NCI-H2227 (cell line): ENCODE measurements around the gene NUDT16L1.
A peak's percentile ranks its signal among the peaks of the same experiment; 100 is the strongest.

Source experiments
- DNase-seq: peaks from one replicate; lab custom pipeline; 2025; ENCODE audit not compliant: unreplicated experiment; lab: John Stamatoyannopoulos, UW

The NUDT16L1 gene

DNA sequence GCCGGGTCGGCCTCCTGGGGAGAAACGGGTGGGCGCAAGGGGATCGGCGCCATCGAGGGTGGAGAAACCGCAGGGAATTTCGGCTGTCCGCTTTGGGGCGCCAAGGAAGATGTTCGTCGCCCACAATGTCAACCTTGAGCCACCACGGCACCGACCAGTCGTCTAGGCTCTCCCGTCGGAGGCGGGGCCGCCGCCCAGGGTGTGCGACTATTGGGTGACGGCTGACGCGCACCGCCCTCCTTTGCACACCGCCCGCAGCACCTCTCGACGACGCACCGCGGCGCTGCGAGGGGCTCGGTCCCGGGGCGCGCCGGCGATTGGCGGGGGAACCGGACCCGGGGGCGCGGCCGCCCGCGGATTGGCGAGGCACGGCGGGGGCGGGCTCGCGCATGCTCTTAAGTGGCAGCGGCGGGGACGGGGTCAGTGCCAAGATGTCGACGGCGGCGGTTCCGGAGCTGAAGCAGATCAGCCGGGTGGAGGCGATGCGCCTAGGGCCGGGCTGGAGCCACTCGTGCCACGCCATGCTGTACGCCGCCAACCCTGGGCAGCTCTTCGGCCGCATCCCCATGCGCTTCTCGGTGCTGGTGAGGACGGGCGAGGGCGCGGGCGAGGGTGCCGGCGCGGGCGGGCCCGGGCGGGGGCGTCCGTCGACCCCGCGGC, at the start of gene NUDT16L1:
TSS of gene NUDT16L1 (plus strand) at position 267 of the 660 bp plus-strand sequence. CDS start at position 432, 165 bp downstream.
- peak; percentile 99 for DNase-seq

DNA sequence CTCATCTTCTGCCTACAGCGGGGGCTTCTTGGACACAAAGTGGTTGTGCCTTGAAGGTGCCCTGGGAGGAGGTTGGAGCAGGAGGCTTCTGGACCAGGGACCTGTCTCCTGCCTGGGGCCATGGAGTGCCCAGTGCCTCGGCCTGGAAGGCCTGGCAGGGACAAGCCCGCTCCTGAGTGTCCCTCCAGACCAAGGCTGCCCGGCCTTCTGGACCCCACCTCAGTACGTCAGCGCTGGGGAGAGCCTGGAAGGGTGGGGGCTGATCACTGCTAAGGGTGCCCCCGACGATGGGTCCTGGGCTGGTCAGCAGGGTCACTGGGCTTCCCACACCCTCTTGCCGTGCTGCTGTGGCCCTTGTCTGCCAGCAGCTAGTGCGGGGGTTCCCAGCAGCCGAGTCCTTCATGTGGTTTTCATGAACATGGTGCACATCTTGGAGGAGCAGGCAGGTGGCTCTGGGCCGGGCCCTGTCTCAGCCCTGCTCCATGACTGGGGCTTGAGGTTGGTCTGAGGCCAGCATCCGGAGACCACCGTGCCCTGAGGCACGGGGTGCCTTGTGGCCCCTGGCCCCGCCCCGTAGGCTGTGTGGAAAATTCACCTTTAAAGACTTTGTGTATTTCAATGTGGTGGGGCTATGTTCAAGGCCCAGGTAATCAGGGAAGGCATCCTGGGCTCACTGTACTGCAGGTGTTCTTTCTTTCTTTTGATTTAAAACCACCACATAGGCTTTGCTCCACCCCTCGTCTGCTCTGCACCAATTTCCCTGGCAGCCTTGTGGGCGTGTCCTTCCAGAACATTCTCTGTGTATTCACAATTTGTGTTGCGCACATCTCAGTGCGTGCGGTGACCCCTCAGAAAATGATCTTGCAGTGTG, 46.4 kb upstream of the NUDT16L1 start:
- DNase-seq, result no peak

DNA sequence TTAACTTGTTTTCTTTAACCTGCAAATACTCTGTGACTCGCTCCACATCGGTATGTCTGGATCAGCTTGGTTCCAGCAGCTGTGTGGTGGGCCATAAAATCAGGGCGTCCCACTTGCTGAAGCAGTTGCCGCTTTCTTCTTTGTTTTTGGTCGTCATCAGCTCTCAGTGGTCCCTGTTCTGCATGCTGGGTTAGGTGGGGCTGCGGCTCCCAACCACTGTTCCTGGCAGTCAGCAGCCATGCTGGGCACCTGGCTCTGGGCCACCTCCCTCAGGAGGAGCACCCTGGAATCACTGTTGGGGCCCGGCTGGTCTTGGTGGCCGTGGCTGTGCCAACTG, 45.8 kb upstream of the NUDT16L1 start:
- no peak for DNase-seq

DNA sequence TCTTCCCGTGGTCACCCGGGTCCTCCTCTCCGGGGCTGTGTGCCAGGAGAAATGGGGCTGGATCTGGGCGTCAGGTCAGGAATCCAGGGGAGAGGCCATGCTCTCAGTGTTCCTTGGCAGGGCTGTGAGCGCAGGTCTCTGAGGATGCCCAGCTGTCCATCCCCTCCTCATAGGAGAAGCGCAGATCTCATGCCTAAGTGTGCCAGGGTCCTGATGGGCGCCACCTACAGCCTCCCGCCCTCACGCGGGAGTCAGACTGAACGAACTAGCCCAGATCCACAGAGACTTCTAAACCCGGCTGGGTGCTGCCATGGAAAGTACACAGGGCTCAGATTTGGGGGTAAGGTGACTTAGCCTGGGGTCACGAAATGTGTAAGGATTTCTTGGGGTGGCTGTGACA, 44.4 kb upstream of the NUDT16L1 start:
- DNase-seq, result no peak

DNA sequence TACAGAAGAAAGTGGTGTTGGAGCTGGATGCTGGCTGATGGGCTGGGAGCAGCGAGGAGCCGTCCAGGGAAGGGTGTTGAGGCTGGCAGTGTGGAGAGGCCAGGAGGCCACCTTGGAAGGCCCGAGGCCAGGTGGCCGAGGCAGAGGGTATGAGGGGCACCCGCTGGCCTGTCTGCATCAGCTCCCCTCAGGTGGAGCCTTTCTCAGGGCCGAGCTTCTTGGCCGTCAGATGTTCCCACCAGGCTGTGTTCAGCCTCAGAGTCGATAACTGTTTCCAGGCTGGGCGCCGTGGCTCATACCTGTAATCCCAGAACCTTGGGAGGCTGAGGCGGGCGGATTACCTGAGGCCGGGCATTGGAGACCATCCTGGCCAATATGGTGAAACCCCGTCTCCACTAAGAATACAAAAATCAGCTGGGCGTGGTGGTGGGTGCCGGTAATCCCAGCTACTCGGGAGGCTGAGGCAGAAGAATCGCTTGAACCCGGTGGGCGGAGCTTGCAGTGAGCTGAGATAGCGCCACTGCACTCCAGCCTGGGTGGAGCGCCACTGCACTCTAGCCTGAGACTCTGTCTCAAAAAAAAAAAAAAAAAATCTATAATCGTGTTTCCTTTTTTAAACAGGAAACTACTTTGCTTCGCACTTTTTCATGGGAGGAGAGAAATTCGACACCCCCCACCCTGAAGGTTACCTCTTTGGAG, 43.5 kb upstream of the NUDT16L1 start:
- no peak for DNase-seq

DNA sequence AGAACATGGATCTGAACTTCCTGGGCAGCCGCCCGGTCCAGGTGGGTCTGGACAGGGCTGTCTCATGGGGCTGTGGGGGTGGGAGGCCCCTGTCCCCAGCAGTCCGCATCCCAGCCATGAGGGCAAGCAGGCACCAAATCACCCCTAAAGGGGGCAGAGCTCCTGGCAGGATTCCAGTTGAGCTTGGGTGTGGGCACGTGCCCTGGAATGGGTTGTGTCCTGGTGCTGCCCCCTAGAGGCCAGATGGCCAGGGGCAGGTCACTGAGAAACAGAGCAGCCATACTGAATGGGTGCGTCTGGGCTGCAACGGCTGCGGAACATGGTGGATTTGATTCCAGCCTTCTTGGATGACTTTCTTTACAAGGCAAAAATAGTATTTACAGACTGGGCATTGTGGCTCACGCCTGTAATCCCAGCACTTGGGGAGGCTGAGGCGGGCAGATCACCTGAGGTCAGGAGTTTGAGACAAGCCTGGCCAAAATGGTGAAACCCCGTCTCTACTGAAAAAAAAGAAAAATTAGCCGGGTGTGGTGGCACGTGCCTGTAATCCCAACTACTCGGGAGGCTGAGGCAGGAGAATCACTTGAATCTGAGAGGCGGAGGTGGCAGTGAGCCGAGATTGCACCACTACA, 42.8 kb upstream of the NUDT16L1 start:
- peak; percentile 69 for DNase-seq

DNA sequence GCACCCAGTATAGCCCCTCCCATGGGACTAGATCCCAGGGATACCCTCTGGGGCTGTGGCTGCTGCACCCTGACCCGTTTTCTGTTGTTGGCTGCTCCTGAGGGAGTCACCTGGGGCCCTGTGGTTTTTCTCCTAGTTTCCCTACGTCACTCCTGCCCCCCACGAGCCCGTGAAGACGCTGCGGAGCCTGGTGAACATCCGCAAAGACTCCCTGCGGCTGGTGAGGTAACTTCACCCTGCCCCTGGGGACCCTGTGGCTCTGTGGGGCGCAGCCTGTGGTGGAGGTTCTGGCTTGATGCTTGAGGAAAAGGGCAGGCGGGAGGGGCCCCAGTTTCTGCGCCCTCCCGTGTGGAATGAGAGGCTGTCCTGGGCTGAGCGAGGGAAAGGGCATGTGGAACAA, 41.5 kb upstream of the NUDT16L1 start:
- no peak for DNase-seq

DNA sequence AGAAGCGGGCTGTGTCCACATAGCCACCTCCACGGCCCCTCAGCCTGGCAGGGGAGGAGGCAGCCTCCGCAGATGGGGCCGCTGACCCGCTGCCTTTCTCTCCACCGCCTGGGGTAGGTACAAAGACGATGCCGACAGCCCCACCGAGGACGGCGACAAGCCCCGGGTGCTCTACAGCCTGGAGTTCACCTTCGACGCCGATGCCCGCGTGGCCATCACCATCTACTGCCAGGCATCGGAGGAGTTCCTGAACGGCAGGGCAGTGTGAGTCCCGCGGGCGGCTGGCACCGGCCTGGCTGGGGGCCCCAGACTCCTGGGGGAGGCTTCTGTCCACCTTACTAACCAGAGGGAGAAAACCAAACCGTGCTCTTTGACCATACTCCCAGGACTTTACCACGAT, 40.8 kb upstream of the NUDT16L1 start:
- no peak for DNase-seq

DNA sequence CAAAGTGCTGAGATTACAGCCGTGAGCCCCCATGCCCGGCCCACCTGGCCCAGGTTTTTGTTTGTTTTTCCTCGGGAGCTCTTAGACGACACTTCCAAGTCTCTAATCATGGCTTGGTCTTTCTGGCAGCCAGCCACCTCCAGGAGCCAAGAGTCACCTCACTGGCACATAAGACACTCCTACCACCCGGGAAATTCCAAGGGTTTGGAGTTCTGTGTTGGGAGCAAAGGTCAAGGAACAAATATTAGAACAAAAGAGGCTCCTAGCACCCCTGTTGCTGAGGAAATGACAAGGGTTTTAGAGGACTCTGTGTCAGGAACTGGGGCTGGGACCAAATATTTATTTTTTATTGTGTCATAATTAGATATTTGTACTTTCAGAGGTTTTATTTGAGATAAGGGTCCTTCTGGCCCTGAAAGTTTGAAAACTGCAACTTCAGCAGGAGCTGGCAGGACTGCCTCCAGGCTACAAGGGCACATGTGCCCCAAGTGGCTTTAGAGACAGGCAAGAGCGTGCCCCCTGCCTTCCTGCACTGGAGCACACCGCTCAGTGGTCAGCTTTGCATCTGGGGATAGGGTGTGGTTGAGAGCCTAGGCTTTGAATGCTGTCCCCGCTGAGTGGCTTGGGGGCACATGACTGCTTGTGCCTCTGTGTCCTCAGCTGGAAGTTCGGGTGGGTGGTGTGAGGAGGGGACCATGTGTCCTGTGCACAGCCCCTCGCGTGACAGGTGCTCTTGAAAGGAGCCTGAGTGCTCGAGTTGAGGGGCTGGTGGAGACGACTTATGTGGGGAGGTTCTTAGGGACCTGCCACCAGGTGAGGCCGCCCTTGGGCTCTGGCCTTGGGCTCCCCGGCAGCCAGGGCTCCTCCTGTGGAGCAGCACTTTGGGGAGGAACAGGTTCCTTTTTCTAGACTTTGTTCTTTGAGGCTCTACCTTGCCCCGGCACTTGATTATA, 39.1 kb upstream of the NUDT16L1 start:
- no peak for DNase-seq

DNA sequence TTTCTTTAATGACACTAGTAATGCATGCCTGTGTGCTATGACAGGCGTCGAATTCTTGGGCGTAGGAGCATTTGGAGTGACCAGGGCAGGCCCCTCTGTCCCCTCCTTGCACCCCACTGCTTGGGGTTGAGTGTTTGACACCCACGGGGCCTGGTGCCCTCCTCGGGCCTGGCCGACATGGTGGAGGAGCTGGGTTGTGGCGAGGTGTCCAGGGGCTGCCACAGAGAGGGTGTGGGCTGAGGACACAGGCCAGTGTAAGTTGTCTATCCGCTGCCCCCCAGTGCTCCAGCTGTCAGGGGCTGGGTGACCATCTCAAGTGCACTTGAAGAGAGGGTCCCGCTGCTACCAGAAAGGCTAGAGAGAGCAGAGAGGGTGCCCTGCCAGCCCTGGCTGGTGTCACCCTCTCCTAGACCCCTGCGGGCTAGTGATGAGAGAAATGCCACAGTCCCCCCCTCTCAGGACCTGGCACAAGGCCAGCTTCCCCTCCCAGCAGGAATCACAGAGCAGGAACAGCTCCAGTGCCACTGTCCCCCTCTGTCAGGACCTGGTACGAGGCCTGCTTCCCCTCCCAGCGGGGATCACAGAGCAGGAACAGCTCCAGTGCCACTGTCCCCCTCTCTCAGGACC, 38.3 kb upstream of the NUDT16L1 start:
- DNase-seq, result no peak

DNA sequence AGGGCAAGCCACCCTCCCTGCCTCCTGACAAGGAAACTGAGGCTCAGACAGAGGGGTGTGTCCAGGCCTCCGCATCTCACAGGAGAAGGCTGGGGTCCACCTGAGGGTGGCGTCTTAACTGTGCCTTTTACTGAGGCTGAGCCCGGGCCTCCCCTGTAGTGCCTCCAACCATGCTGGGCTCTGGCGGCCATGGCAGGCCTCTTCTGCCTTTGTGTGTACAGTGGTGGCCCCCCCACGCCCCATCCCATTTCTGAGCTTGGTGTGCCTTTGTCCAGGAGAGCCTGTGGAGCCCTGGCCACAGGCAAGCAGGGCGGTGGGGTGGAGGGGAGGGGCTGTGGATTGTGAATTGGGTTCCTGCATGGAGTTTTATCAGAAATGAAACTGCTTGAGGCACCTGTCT, 37.6 kb upstream of the NUDT16L1 start:
- no peak for DNase-seq

DNA sequence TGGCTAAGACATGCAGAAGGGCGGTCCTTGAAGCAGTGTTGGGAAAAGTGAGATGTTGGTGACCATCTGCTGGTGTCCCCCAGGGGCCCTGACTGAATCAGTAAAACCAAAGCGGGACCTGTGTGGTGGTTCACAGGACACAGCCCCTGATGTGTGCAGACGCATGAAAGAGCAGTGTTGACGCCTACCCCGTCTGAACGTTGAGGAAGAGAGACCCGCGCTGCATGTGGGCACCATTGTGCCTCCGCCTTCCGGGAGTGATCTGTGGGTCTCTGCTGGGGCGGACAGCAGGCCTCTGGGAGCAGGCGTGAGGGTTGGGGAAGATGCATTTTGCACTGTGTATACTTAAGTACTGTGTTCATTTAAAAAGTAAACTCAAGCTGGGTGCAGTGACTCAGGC, 37.1 kb upstream of the NUDT16L1 start:
- DNase-seq, result no peak

DNA sequence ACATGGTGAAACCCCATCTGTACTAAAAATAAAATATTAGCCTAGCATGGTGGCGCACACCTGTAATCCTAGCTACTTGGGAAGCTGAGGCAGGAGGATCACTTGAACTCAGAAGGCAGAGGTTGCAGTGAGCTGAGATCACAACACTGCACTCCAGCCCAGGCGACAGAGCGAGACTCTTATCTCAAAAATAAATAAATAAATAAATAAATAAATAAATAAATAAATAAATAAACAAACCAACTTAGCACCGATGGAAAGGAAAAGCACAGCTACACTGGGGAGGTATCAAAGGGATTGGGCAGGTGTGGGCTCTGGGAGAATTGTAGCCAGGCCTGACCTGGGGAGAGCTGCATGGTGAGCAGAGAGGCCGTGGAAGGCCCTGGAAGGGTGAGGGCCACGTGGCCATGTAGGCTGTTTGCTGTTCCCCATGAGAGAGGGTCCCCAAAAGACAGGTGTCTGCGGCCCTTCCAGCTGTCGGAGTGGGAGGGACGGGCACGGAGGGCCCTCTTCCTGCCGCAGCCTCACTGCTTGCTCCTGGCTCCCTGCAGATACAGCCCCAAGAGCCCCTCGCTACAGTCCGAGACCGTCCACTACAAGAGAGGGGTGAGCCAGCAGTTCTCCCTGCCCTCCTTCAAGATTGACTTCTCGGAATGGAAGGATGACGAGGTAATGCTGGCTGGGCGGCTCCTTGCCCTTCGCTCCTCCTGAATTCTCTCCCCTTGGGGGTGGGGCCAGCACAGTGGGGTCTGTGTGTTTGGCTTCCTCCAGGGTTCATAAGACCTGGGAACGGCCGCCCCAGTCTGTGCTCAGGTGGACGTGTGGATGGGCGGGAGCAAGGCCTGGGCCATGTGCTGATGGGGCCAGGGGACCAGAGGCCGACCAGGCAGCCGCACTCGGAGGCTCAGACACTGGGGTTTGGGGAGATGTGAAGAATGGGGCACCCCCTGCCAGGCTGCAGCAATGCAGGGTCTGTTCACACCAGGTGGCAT, 36.4 kb upstream of the NUDT16L1 start:
- no peak for DNase-seq

DNA sequence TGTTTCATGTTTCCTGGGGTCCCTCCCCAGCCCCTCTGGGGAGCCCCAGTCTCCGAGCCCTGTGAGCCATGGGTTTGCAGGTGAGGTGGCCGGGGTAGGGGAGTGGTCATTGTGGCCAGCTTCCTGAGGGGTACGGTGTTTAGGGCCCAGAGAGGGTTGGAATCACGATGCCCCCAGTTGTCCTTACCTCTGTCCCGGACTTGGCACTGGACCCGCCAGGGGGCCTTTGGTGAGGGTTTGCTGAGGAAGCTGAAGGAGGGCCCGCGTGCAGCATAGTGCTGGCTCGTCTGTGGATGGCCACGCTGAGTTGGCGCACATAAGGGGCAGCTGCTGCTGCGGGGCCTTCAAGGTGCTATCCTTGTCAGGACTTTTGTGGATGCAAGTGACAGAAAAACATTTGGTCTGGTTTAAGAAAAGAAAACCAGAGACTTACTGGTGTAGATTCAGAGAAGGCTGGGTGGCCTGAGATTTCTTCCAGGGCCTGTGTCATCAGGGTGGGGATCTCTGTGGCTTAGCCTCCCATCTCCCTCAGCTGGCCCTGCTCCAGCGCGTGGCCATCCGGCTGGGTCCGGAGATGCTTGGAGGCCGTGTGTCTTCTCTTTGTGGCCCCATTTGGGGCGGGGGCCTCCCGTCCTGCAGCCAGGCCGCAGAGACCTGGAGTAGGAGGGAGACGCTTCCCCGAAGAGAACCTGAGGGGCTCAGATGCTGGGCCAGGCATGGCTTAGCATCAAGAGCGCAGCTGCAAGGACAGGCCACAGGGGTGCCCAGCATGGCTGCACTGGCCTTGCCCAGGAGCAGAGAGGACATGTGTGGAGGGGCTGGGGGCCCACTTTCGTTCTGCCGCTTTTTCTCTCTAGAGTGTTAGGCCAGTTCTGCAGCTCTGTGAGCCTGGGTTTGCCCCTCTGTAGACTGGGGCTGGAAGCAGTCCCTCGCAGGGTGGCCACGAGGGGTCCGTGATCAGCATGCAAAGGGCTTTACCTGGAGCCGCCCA, 33.7 kb upstream of the NUDT16L1 start:
- no peak for DNase-seq

DNA sequence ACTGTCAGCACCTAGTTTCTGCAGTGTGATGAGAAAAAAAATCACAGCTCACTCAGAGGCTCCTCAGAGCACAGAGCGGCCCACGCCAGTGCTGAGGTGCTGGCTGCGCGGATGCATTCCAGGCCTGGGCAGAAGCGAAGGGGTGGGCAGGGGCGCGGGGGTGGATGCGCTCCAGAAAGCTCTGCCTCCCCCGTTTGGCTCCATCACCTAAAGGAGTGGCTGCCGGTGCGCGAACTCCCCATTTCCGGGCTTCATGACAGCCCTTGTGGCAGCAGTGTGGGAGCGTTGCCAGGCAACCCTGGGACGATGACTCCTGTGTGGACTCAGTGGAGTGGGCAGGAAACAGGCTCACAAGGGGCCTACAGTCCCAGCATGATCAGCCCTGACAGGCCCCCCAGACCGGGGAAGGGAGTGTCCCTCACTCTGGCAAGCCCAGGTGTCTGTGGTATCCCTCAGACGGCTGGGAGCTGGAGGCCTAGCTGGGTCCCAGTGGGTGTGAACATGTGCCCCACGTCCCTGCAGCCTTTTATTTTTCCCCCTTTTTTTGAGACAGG, 32.8 kb upstream of the NUDT16L1 start:
- peak; percentile 66 for DNase-seq

DNA sequence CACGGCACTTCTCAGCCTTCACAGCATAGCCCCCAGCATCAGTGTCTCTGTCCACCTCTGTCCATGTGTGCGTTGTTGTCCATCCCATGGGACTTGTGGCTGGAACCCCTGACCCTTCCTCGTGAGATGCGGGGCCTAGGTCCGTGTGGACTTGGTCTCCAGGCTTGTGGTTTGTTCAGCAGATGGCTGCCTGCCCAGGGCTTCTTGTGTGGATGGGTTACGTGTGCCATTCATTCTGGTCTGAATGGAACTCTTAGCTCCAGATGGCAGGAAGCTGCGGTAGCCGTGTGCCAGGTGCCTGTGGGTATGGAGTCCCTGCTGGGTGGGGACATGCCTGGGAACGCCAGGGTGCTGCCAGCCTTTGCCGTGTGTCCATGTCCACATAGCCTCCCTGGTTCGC, 31.7 kb upstream of the NUDT16L1 start:
- DNase-seq, result no peak

DNA sequence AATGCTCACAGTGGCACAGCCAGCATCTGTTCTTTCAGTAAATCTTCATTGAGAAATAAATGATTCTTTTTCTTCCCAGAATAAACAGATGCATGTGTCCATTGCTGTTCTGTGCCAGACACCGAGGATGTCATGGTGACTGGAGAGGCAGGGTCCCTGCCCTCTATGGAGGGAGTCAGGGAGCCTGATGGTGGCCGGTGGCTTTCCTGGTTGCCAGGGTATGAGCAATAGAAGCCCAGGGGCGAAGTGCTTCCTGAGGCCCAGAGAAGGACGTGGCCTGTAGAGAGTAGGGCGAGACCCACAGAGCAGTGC, 29.9 kb upstream of the NUDT16L1 start:
- DNase-seq, result no peak
